ENCODE data around the gene ZNF362.

DNA sequence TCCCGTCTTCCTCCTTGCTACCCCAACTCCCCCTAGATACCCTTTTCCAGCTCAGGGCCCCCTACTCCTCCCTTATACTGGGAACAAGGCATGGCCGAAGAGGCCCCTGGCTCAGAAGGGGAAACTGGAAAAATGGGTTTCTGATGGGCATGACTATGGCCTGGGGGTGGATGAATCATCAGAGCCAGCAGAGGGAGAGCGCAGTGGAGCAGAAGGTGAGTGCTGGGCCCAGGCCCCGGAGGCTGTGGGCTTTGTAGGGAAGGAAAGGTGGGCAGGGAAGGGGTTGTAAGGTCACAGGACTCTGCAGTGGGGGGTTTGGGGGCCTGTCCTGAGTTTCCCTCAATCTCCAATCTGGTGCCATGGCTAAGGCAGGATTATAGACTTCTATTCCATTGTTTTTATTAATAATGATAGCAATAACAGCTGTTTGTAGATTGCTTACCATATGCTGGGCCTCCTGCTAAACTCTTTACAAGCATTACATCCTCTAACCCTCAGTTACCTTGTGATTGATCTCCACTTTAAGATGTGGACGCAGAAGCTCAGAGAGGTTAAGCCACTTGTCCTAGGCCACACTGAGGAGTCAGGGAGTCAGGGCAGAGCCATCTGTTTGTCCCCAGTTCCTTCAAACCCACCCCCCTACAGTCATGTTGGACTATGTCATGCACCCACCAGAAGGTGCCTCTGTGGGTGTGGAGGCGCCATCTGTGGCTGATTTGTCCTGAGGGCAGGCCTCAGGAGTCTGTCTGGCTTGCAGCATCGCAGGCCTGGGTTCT, 36.2 kb upstream of the ZNF362 start:
- TF ChIP-seq, protein P1, sequence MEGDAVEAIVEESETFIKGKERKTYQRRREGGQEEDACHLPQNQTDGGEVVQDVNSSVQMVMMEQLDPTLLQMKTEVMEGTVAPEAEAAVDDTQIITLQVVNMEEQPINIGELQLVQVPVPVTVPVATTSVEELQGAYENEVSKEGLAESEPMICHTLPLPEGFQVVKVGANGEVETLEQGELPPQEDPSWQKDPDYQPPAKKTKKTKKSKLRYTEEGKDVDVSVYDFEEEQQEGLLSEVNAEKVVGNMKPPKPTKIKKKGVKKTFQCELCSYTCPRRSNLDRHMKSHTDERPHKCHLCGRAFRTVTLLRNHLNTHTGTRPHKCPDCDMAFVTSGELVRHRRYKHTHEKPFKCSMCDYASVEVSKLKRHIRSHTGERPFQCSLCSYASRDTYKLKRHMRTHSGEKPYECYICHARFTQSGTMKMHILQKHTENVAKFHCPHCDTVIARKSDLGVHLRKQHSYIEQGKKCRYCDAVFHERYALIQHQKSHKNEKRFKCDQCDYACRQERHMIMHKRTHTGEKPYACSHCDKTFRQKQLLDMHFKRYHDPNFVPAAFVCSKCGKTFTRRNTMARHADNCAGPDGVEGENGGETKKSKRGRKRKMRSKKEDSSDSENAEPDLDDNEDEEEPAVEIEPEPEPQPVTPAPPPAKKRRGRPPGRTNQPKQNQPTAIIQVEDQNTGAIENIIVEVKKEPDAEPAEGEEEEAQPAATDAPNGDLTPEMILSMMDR (IDR thresholded peaks at IDR 0.05): no peak
- no peak for TF ChIP-seq POLR2A (IDR thresholded peaks at IDR 0.05)
